HEK293T (cell line): ENCODE data around the gene AQP12B.

Source experiments
- CTCF ChIA-PET: fragments of 350-600 bp; formaldehyde crosslinking; extraction: SDS; loops from one replicate; lab custom pipeline; 2021; ENCODE audit warnings: antibody characterized with exemption, inconsistent platforms; lab: Yijun Ruan, JAX
- POLR2A ChIA-PET: fragments of 350-600 bp; formaldehyde crosslinking; extraction: SDS; loops from one replicate; lab custom pipeline; 2020; ENCODE audit warnings: antibody characterized with exemption, inconsistent platforms; lab: Yijun Ruan, JAX
- DNase-seq: peaks from one replicate; pipeline ENCODE4 v3.0.0; 2012; ENCODE audit warnings: mixed read lengths; ENCODE audit errors: extremely low spot score
- ARNT ChIP-seq: fragments of 450-650 bp; IDR thresholded peaks from 2 replicates; pipeline ENCODE4 v1.6.1; 2017; ENCODE audit warnings: mild to moderate bottlenecking
- BHLHE40 ChIP-seq: fragments of 450-650 bp; IDR thresholded peaks from 2 replicates; pipeline ENCODE4 v1.6.1; 2016; ENCODE audit warnings: mild to moderate bottlenecking, moderate library complexity, borderline replicate concordance
- CTBP1 ChIP-seq: fragments of 450-650 bp; IDR thresholded peaks from 2 replicates; pipeline ENCODE4 v1.6.1; 2016; ENCODE audit warnings: borderline replicate concordance
- ELF4 ChIP-seq: fragments of 450-650 bp; IDR thresholded peaks from 2 replicates; pipeline ENCODE4 v1.6.1; 2017; ENCODE audit warnings: antibody characterized with exemption
- FOXA1 ChIP-seq: fragments of 450-650 bp; IDR thresholded peaks from 2 replicates; pipeline ENCODE4 v1.6.1; 2016; ENCODE audit warnings: mild to moderate bottlenecking
- FOXK2 ChIP-seq: fragments of 450-650 bp; IDR thresholded peaks from 2 replicates; pipeline ENCODE4 v1.6.1; 2016; ENCODE audit warnings: mild to moderate bottlenecking
- FOXM1 ChIP-seq: fragments of 450-650 bp; IDR thresholded peaks from 2 replicates; pipeline ENCODE4 v1.6.1; 2017; ENCODE audit warnings: mild to moderate bottlenecking, borderline replicate concordance
- HDGF ChIP-seq: fragments of 450-650 bp; IDR thresholded peaks from 2 replicates; pipeline ENCODE4 v1.6.1; 2017; ENCODE audit warnings: antibody characterized with exemption, borderline replicate concordance
- L3MBTL2 ChIP-seq: fragments of 450-650 bp; conservative IDR thresholded peaks from 2 replicates; pipeline ENCODE4 v1.6.1; 2016; ENCODE audit warnings: mild to moderate bottlenecking
- LEF1 ChIP-seq: fragments of 450-650 bp; IDR thresholded peaks from 2 replicates; pipeline ENCODE4 v1.6.1; 2017; ENCODE audit warnings: mild to moderate bottlenecking, borderline replicate concordance
- NFRKB ChIP-seq: fragments of 450-650 bp; IDR thresholded peaks from 2 replicates; pipeline ENCODE4 v1.6.1; 2016; ENCODE audit warnings: mild to moderate bottlenecking, moderate library complexity
- PKNOX1 ChIP-seq: fragments of 450-650 bp; IDR thresholded peaks from 2 replicates; pipeline ENCODE4 v1.6.1; 2016
- SP1 ChIP-seq: fragments of 450-650 bp; IDR thresholded peaks from 2 replicates; pipeline ENCODE4 v1.6.1; 2017
- SUZ12 ChIP-seq: fragments of 450-650 bp; IDR thresholded peaks from 2 replicates; pipeline ENCODE4 v1.6.1; 2016; ENCODE audit warnings: mild to moderate bottlenecking
- TARDBP ChIP-seq: fragments of 450-650 bp; IDR thresholded peaks from 2 replicates; pipeline ENCODE4 v1.6.1; 2016
- ZNF384 ChIP-seq: fragments of 450-650 bp; IDR thresholded peaks from 2 replicates; pipeline ENCODE4 v1.6.1; 2016

Gene AQP12B

GRCh38 chr2:240728361-240728760 is 45.7 kb upstream of the AQP12B start:
- no peak for TF ChIP-seq CTBP1
- TF ChIP-seq ELF4: no peak
- no peak for TF ChIP-seq ZNF384
- ChIA-PET POLR2A (no interaction called here), CTCF (no interaction called here)
- DNase-seq: no peak

- no peak for TF ChIP-seq SP1
- no peak for TF ChIP-seq ELF4
- no peak for TF ChIP-seq FOXM1
- no peak for TF ChIP-seq ARNT
- no peak for TF ChIP-seq FOXK2
- TF ChIP-seq NFRKB: no peak
- no peak for TF ChIP-seq FOXA1
- no peak for TF ChIP-seq TARDBP
- TF ChIP-seq ZNF384: no peak
- no peak for TF ChIP-seq L3MBTL2
- no peak for TF ChIP-seq LEF1
- no peak for TF ChIP-seq HDGF
- no peak for TF ChIP-seq SUZ12
- no peak for TF ChIP-seq BHLHE40
- no peak for TF ChIP-seq CTBP1
- TF ChIP-seq PKNOX1: no peak
- ChIA-PET POLR2A (no interaction called here), CTCF (no interaction called here)
- no peak for DNase-seq
These were observed 45.2 kb upstream of the AQP12B start for GRCh38 chr2:240727913-240728312.

GRCh38 chr2:240727439-240727838 is 44.8 kb upstream of the AQP12B start:
- DNase-seq: no peak
- TF ChIP-seq SUZ12: no peak
- no peak for TF ChIP-seq BHLHE40
- no peak for TF ChIP-seq NFRKB
- TF ChIP-seq SP1: no peak
- no peak for TF ChIP-seq ARNT
- no peak for TF ChIP-seq ELF4
- no peak for TF ChIP-seq FOXM1
- no peak for TF ChIP-seq FOXA1
- no peak for TF ChIP-seq TARDBP
- TF ChIP-seq LEF1: no peak
- TF ChIP-seq CTBP1: no peak
- TF ChIP-seq ZNF384: no peak
- TF ChIP-seq L3MBTL2: no peak
- TF ChIP-seq HDGF: no peak
- POLR2A ChIA-PET: no interaction called here
- CTCF ChIA-PET: no interaction called here

GRCh38 chr2:240726876-240727275 is 44.2 kb upstream of the AQP12B start:
- CTCF ChIA-PET: no interaction called here
- POLR2A ChIA-PET: no interaction called here
- TF ChIP-seq ARNT (no peak), LEF1 (no peak), ELF4 (no peak), SP1 (no peak), FOXM1 (no peak), SUZ12 (no peak), CTBP1 (no peak), FOXK2 (no peak), PKNOX1 (no peak), HDGF (no peak), ZNF384 (no peak)
- DNase-seq: no peak

GRCh38 chr2:240725671-240726070 is 43.0 kb upstream of the AQP12B start:
- no peak for DNase-seq

GRCh38 chr2:240725266-240725665 is 42.6 kb upstream of the AQP12B start:
- ChIA-PET CTCF (no interaction called here), POLR2A (no interaction called here)
- TF ChIP-seq FOXM1: no peak
- TF ChIP-seq FOXK2: no peak
- no peak for TF ChIP-seq ZNF384
- TF ChIP-seq SP1: no peak
- TF ChIP-seq ELF4: no peak
- TF ChIP-seq SUZ12: no peak
- TF ChIP-seq NFRKB: no peak
- no peak for TF ChIP-seq FOXA1
- TF ChIP-seq BHLHE40: no peak
- TF ChIP-seq L3MBTL2: no peak
- TF ChIP-seq ARNT: no peak
- no peak for DNase-seq

More at GRCh38 chr2:240725671-240726070, 43.0 kb upstream of the AQP12B start:
- TF ChIP-seq FOXA1: no peak
- no peak for TF ChIP-seq FOXM1
- no peak for TF ChIP-seq SP1
- TF ChIP-seq L3MBTL2: no peak
- TF ChIP-seq PKNOX1: no peak
- no peak for TF ChIP-seq BHLHE40
- TF ChIP-seq HDGF: no peak
- no peak for TF ChIP-seq NFRKB
- TF ChIP-seq ARNT: no peak
- no peak for TF ChIP-seq ZNF384
- no peak for TF ChIP-seq SUZ12
- TF ChIP-seq ELF4: no peak
- ChIA-PET CTCF (no interaction called here), POLR2A (no interaction called here)
